Neuron (in vitro differentiated cells): ENCODE measurements around the gene PXDC1.
"Not testable (repeated sequence)": the region's sequence is repeated elsewhere in the genome, so short reads cannot be mapped to it uniquely, and the experiment has no call there.

ENCODE experiments used
- H2AFZ ChIP-seq: one replicate; pipeline ENCODE4 v1.6.1; 2013; ENCODE audit warnings: low read depth, mild to moderate bottlenecking, inconsistent platforms, low read length, moderate library complexity
- H3K27me3 ChIP-seq: one replicate; pipeline ENCODE4 v1.6.1; 2013; ENCODE audit warnings: low read length; ENCODE audit not compliant: insufficient read depth
- H3K36me3 ChIP-seq: one replicate; pipeline ENCODE4 v1.6.1; 2013; ENCODE audit warnings: low read length; ENCODE audit not compliant: insufficient read depth
- H3K4me1 ChIP-seq: one replicate; pipeline ENCODE4 v1.6.1; 2013; ENCODE audit warnings: low read length; ENCODE audit not compliant: insufficient read depth
- H3K4me3 ChIP-seq: 2 replicates; pipeline ENCODE4 v1.5.1; 2013; ENCODE audit warnings: mild to moderate bottlenecking, low read length, moderate library complexity
- H3K9me3 ChIP-seq: one replicate; pipeline ENCODE4 v1.6.1; 2013; ENCODE audit warnings: low read length

Gene PXDC1

DNA sequence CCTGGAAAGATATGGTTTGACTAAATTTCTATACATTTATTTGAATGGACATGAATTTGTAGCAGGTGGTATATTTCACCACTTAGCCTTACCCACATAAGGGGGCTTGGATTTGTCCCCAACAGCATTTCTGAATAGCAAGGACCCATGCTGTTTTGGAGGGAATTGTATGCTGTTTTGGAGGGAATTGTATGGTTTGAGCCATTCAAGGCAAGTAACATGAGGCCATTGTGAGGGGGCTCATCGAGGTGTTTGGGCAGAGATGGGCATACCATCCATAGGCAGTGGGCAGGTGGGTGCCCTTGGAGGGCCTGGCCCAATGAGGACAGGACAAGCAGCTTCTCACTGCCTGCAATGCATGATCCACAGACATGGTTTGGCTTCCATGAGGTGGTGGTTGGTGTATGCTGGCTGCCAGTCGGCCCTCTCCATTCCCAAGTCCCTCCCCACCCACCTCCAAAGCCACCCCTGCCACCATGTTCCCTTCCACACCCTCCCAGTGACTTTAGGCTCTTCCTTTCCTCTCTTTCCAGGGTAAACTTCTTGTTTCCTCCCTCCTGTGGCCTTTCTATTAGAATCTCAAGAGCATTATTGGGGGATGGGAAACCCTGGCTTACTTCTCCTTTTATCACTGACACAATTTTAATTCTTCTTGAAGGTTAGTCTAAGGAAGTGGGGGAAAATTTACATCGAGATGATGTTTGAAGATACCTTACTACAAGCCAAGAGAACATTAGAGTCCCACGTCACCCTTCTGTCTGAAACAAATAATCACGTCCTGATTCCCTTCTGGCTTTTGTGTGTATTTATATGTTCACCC lies 13.2 kb upstream of the PXDC1 start:
- Histone ChIP-seq H3K36me3 (no peaks in the 10 kb centered on the region), H3K27me3 (no peaks in the 10 kb centered on the region), H3K4me1 (peaks cover under 1% of the 10 kb centered on the region), H3K9me3 (no peaks in the 10 kb centered on the region), H2AFZ (no peak overlapping the region), H3K4me3 (no peak overlapping the region)

DNA sequence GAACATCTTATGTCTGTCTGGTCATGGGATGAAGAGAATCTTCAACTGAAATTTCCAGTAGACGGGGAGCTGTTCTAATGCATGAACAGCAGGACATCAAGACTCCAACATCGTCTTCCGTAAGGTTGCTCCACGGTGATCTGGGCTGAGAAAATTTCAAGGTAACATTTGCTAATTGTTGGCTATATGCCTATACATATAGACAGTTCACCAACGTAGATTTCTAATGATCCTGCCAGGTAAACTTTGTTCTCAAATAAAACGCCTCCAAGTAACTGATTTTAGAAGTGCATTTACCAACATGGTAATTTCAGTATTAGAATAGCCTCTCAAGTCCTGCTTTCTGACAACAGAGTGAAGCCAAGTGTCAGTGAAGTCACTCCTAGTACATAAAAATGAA lies 11.3 kb upstream of the PXDC1 start:
- no peaks in the 10 kb centered on the region for H3K36me3 ChIP-seq
- H3K4me3 ChIP-seq: no peak overlapping the region
- no peaks in the 10 kb centered on the region for H3K9me3 ChIP-seq
- H3K4me1 ChIP-seq: no peaks in the 10 kb centered on the region
- no peaks in the 10 kb centered on the region for H3K27me3 ChIP-seq
- H2AFZ ChIP-seq: no peak overlapping the region

DNA sequence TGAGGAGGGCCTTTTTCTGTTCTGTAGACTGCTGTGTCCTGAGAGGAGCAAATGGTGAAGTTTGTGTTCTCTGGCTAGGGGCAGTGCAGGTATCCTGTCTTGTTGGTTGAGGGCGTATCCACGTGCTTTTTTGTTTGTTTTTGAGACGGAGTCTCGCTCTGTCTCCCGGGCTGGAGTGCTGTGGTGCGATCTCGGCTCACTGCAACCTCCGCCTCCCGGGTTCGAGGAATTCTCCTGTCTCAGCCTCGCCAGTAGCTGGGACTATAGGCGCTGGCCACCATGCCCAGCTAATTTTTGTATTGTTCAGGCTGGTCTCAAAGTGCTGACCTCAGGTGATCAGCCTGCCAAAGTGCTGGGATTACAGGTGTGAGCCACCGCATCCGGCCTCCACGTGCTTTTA lies 10.8 kb upstream of the PXDC1 start:
- Histone ChIP-seq H3K9me3 (no peaks in the 10 kb centered on the region), H3K4me1 (no peaks in the 10 kb centered on the region), H3K27me3 (no peaks in the 10 kb centered on the region), H3K36me3 (no peaks in the 10 kb centered on the region), H3K4me3 (no peak overlapping the region), H2AFZ (no peak overlapping the region)

DNA sequence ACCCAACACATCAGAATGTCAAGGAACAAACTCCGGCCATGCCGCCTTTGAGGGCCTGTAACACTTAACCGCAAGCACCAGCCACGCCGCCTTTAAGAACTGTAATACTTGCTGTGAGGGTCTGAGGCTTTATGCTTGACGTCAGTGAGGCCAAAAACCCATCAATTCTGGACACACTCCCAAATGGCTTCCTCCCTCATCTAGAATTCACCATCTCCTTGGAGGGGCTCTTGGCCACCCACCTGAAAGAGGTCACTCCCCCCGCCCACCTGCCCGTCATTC lies 10.4 kb upstream of the PXDC1 start:
- Histone ChIP-seq H3K4me1 (no peaks in the 10 kb centered on the region), H3K27me3 (no peaks in the 10 kb centered on the region), H3K36me3 (no peaks in the 10 kb centered on the region), H3K4me3 (no peak overlapping the region), H3K9me3 (no peaks in the 10 kb centered on the region), H2AFZ (no peak overlapping the region)

DNA sequence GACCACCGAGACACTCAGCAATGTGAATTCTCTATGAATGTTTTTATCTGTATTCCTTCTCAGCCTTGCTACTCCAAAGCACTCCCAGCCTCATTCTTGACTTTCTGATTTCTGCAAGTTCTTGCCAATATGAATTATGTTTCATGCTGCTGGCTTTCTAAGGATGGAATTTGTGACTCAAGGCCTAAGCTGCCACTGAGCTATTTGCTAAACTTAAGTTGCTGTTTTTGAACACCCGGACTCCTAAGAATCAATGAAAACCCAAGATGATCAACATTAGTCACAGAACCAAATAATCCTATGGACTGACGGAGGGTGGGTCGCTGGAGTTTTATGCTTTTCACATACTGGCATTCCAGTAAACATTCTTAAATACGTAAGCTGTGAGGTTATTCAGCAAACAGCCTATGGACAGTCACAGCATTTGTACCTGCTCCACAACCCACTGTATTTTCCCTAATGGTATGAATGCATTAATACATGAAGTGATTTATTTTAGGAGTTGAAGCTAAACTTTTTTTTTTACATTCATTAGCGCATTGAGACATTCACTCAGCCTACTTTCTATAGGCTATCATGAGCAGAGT lies 8.2 kb upstream of the PXDC1 start:
- Histone ChIP-seq H3K9me3 (no peaks in the 10 kb centered on the region), H3K4me3 (no peak overlapping the region), H3K4me1 (peaks cover 9% of the 10 kb centered on the region), H3K27me3 (no peaks in the 10 kb centered on the region), H3K36me3 (no peaks in the 10 kb centered on the region), H2AFZ (no peak overlapping the region)

DNA sequence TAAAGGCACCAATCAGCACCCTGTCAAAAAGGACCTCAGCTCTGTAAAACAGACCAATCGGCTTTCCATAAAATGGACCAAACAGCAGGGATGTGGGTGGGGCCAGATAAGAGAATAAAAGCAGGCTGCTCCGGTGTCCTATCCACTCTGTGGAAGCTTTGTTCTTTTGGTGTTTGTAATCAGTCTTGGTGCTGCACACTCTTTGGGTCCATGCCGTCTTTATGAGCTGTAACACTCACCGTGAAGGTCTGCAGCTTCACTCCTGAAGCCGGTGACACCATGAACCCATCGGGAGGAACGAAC lies 7.3 kb upstream of the PXDC1 start:
- Histone ChIP-seq H3K9me3 (no peaks in the 10 kb centered on the region), H3K27me3 (no peaks in the 10 kb centered on the region), H3K4me3 (no peak overlapping the region), H2AFZ (no peak overlapping the region), H3K4me1 (peaks cover 9% of the 10 kb centered on the region), H3K36me3 (no peaks in the 10 kb centered on the region)

DNA sequence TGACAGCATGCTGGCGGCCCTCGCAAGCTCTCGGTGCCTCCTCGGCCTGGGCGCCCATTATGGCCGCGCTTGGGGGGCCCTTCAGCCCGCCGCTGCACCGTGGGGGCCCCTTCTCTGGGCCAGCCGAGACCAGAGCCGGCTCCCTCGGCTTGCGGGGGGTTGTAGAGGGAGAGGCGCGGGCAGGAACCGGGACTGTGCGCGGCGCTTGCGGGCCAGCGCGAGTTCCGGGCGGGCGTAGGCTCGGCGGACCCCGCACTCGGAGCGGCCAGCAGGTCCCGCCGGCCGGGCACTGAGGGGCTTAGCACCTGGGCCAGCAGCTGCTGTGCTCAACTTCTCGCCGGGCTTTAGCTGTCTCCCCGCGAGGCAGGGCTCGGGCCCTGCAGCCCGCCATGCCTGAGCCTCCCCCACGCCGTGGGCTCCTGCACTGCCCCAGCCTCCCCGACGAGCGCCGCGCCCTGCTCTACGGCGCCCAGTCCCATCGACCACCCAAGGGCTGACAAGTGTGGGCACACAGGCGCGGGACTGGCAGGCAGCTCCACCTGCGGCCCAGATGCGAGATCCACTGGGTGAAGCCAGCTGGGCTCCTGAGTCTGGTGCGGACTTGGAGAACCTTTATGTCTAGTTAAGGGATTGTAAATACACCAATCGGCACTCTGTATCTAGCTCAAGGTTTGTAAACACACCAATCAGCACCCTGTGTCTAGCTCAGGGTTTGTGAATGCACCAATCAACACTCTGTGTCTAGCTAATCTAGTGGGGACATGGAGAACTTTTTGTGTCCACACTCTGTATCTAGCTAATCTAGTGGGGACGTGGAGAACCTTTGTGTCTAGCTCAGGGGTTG lies 6.7 kb upstream of the PXDC1 start:
- H3K9me3 ChIP-seq, H3K27me3 ChIP-seq, H3K4me3 ChIP-seq, H2AFZ ChIP-seq, H3K4me1 ChIP-seq, H3K36me3 ChIP-seq: not testable (repeated sequence)

DNA sequence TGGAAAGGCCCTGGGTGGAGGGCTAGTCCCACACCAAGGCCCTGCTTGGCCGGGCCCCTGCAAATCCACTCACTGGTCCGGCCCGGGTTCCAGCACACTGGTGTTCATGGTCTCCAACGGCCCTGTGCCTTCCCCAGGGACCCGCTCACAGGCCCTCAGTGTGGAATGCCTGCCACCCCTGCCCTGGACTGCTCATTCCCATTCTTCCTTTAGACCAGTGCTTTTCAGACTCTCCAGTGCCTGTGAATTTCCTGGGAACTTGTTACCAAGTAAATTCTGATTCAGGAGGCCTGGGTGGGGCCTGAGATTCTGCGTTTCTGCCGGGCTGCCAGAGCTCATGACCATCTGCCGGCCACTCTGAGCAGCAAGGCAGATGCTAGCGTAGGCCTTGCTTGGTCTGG lies 5.7 kb upstream of the PXDC1 start:
- no peaks in the 10 kb centered on the region for H3K9me3 ChIP-seq
- peaks cover 11% of the 10 kb centered on the region for H3K4me1 ChIP-seq
- H3K36me3 ChIP-seq: no peaks in the 10 kb centered on the region
- H3K27me3 ChIP-seq: no peaks in the 10 kb centered on the region
- no peak overlapping the region for H3K4me3 ChIP-seq
- no peak overlapping the region for H2AFZ ChIP-seq

DNA sequence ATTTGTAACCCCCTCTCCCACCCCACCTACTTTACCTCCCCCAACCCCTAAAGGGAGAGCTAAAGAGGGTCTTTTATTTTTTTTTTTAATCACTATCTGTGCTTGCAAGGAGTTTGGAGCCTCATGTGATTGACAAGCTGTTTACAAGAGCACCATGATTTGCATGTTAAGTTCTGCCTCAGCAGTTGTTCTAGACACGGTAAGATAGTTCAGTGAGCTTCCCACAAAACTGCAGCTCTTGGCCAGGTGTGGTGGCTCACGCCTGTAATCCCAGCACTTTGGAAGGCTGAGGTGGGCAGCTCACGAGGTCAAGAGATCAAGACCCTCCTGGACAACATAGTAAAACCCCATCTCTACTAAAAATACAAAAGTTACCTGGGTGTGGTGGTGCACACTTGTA lies 5.0 kb upstream of the PXDC1 start:
- Histone ChIP-seq H3K9me3 (no peaks in the 10 kb centered on the region), H3K36me3 (no peaks in the 10 kb centered on the region), H2AFZ (no peak overlapping the region), H3K27me3 (no peaks in the 10 kb centered on the region), H3K4me3 (no peak overlapping the region), H3K4me1 (peaks cover 12% of the 10 kb centered on the region)

DNA sequence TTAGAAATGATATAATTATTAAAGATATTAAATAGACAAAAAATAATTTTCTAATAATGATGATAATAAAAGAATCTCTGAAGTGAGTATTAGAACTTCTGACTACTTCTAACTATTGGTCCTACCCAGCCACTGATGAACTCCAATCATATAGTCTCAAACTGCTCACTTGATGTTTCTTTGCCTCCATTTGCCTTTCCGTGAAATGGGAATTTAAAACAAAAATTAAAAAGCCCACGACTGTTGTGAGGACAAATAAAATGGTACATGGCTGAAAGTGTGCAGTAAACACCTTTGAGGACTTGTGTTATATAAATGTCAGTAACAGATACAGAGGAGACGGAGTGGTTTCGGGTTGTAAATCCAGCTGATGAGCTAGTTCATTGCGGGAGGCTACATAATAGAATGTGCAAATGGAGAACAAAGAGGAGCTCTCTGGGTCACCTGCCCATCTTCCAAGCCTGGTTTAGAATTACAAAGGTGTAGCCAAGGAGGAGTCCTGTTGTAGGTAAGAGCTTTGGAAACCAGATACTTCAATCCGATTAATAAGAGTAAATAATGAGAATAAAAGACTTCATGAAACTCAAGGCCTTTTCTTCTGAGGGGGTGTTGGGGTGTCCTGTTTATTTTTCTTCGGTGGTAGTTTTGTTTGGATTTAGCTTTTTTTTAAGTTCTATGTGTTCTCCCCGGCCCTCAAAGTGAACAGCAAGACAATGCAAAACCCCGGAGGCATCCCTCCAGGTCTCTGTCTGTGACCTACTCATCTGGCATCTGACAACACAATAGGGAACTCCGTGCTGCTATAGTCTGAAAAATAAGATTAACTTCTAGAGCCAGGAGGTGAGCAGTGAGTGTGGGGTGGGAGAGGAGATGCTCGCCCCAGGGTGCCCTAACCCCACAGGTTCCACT lies 4.4 kb upstream of the PXDC1 start:
- Histone ChIP-seq H3K4me1 (peaks cover 12% of the 10 kb centered on the region), H3K36me3 (no peaks in the 10 kb centered on the region), H3K4me3 (no peak overlapping the region), H3K9me3 (no peaks in the 10 kb centered on the region), H3K27me3 (no peaks in the 10 kb centered on the region), H2AFZ (no peak overlapping the region)

DNA sequence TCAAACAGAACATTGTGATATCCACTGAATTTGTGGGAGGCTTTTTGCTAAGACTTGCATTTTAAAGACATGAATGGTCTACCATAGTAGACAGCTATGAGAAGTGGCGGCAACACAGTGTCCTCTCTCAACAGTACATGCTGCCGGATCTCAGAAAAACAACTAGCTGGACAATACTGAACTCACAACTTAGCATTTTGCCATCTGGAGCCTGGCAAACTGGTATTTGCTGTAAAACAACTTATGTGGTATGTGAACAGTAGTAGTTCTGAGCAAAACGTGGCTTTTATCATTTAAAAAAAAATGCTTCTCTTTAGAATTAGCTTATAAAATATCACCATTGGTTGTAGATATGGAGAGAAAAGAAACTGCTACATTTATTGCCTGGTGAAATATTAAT lies 3.3 kb upstream of the PXDC1 start:
- Histone ChIP-seq H3K27me3 (no peaks in the 10 kb centered on the region), H3K4me3 (no peak overlapping the region), H3K9me3 (no peaks in the 10 kb centered on the region), H3K36me3 (no peaks in the 10 kb centered on the region), H2AFZ (no peak overlapping the region), H3K4me1 (peaks cover 16% of the 10 kb centered on the region)

DNA sequence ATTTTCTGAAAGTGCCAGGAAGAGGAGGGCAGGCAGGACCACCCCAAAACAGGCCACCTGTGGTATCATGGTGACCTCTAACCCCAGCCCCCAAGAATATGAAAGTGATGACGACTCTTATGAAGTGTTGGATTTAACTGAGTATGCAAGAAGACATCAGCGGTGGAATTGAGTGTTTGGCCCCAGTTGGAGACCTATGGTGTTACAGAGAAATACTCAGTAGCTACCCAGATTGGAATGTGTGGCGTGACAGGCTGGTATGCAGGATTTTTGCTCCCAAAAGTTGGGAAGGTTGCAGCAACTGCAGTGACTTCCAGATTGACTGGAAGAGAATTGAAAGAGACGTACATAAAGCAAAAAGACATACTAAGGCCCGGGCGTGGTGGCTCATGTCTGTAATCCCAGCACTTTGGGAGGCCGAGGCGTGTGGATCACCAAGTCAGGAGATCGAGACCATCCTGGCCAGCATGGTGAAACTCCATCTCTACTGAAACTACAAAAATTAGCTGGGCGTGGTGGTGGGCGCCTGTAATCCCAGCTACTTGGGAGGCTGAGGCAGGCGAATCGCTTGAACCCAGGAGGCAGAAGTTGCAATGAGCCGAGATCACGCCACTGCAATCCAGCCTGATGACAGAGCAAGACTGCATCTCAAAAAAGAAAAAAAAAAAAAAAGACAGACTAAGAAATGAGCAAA lies 2.7 kb upstream of the PXDC1 start:
- H3K36me3 ChIP-seq, H2AFZ ChIP-seq, H3K27me3 ChIP-seq, H3K4me3 ChIP-seq, H3K9me3 ChIP-seq: not testable (repeated sequence)
- peaks cover 22% of the 10 kb centered on the region for H3K4me1 ChIP-seq
